Globus pallidus (tissue), 1 donor: ENCODE data around the gene FCN2.

Experiments used
- DNase-seq: peaks from one replicate; pipeline ENCODE4 v3.0.0-alpha.2; 2015; ENCODE audit warnings: low spot score

FCN2 gene

DNA sequence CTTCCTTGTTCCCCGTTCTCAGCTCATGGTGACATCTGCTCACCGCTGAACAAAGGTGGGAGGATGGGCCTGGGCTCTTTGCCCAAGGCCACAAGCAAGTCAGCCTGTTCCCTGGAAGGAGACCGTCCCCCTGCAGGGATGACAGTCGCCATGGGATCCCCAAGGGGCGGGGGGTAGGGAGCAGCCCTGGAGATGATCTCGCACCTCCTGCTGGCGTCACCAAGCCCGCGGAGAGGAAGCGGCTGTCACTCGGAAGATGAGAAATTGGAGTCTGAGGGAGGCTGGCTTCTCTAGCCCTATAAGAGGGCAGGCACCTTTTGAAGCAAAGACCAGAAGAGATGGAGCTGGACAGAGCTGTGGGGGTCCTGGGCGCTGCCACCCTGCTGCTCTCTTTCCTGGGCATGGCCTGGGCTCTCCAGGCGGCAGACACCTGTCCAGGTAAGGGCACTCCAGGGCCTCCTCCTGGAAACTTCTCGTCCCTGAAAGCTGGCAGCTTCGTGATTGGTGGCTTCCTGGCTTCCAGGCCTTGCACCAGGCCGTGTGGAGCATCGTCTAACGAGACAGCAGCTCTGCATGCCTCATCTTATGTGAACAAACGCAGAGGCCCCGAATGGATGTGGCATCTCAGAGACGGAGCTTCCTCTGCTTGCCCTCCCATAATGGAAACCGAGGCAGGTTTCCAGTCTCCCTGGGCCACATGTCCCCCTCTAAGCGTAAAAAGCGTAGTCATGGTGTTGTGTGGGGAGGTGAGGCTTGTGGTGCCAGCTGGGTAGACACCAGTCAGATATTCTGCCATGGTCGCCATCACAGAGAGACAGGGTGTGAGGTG is at the start of gene FCN2:
Gene FCN2, plus strand, starts transcription at position 327 of the 829 bp plus-strand sequence. Its CDS starts 12 bp downstream, at position 339.
- no peak for DNase-seq

DNA sequence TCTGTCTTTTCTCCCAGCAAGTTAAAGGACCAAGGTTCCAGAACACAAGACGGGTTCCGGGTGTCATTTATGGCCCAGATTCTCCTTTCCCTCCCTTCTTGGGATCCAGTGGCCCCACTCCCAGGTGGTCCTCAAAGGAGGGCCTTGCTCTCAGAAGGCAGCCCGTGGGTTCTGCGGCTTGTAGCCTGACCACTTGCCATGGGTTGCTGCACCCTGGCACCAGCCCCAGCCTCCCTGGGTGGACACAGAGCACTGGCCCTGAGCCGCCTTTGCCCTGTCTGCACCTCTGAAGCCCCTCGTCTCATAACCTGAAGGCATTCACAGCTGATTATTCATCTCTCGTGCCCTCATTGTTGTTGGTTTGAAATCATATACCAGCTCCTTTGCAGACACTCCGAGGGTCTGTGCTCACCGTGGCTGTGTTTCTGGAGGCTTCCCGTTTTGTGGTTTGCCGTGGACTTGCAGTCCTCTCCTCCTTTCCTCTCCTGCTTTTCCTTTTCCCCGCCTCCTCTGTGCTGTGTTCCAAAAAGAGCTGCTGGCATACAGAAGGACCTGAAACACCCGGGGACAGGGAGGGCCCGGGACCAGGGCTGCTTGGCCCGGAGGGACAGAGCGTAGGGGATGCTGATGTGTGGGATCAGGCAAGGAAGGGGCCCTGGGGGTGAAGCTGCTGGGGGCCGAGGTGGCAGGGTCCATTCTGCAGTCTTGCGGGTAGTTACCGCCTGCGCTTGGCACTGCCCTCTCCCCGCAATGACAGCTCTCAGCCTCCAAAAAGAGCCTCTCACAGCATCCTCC is 49.5 kb upstream of the FCN2 start:
- DNase-seq = no peak

DNA sequence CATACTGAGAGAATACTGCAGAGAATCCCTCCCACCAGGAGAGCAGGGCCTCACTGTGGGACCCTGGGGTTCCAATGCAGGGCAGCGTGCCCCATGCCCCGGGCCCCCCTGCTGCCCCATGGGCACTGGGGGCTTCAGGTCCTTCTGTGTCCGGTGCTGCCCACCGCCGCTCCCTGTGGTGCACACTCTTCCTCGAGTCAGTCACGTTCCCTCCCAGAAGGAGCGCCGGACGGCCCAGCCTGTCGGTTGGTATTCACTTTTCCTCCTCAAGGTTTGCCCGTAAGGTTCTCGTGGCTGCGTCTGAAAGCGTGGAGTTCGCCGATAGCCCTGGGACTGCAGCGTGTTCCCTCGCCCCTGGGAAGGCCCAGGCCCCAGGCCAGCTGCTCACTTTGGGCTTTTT is 48.1 kb upstream of the FCN2 start:
- no peak for DNase-seq

DNA sequence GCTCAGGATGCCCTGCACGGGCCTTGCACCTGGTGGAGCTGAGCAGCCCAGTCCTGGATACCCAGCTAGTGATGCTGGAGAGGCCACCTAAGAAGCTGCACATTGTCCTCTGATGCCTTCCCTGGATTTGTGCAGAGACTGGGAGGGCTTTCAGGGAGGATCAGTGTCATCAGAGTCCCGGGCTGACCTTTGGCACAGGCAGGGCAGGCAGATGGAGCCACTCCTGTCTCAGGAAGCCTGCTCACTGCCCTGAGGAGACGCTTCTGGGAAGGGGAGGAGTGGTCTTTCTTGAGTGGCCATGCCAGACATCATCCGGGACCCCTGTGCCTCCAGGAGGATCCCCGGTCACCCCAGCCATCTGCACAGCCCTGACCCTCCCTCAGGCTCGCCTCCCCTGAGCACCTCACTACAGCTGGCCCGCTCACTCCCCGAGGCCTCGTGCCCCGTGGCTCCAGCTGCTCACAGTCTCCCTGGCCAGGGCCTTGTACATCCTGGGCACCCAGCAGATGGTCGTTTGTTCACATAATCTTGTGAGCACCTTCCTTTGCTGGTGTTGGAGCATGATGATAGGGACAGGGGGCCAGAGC is 47.2 kb upstream of the FCN2 start:
- no peak for DNase-seq

DNA sequence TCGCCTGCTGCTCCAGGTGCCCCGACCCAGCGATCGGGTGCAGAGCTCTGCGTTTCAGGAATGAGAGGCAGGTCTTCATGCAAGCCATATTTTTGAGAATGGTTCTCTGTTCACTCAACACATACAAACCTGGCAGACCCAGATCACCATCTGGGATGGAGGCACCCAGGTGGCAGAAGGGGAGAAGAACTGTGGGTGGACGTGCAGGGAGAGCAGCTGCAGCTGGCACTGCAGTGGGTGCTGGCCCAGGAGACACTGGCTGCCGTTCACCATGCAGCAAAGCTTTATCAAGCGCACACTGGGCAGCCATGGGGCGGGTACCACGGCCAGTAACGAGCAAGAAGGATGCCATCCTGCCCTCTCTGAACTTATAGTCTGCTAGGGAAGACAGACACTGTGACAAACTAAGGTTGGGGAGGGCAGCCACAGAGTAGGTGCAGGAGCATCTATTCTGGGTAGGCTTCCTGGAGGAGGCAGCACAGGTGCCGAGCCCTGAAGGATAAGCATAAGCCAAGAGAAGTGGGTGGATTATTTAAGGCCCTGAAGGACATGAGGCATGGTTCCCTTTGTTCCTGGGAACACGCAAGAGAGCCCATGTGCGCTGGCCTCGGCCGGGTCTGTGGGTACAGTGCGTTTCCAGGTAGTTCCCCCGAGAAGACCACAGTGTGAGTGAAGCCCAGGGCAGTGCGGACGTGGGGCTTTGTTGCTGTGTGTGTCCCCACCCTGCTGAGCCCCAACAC is 46.2 kb upstream of the FCN2 start:
- DNase-seq = no peak

DNA sequence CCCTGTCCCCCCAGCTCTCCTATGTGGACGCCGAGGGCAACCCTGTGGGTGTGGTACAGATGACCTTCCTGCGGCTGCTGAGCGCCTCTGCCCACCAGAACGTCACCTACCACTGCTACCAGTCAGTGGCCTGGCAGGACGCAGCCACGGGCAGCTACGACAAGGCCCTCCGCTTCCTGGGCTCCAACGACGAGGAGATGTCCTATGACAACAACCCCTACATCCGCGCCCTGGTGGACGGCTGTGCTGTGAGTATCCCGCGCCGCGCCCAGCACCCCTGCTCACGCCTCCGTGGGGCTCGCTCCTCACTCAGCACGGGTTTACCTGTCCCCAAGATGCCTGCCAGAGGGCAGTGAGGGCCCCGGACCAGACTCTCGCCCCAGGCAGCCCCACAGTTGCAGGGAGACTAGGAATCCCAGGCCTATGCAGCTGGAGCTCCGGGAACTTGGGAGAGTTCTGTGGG is 45.6 kb upstream of the FCN2 start:
- DNase-seq = no peak

DNA sequence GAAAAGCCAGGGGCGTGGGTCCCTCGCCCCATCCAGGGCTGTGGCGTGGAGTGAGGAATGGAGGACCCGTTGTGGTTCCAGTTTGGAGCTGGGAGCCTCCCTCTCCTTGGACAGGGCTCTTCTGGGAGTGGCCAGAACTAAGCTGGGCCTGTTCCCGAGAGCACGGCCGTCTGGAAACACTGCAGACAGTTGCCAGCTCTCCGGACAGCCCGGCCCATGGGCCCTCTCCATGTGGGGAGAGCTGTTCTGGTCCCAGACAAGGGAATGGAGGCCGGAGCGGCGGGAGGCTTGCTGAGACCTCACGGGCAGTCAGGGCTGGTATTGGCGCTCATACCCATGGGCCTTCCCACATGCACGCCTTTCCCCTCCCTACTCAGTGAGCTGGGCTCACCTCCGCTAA is 45.2 kb upstream of the FCN2 start:
- DNase-seq = no peak

DNA sequence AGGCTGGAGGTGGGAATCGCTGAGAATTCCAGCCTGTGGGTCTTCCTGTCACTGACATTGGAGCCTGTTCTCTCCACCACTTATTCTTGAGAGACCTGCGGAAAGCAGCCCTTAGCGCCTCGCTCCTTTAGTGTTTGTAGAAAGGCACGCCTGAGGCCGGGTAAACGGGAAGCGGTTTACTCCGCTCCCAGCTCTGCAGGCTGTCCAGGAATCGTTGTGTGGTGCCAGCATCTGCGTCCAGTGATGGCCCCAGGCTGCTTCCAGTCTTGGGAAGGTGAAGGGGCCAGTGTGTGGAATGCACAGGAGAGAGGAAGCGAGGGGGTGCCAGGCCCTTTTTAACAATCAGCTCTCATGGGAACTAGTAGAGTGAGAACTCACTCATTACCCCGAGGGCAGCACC is 44.6 kb upstream of the FCN2 start:
- no peak for DNase-seq

DNA sequence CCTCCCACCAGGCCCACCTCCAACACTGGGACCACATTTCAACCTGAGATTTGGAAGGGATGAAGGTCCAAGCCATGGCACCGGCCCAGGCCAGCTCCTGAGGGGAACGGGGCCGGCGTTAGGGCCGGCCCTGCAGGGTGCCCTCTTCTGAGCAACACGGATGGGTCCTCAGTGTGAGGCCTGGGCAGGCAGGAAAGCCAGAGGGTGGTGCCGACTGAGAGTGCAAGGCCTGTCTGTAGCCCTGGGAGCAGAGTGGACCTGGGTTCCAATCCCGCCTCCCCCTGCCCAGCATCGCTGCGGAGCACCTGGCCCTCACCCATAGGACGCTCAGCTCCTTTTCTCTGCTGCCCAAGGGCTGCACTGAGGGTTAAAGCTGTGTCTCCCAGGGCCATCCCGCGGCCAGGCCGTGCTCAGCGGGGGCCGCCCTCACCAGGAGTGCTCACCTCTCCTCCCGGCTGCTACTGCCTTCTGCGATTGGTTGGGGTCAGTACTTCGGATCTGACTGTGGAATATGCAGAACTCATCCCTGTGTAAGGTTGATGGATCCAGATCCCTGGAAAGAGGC is 44.1 kb upstream of the FCN2 start:
- DNase-seq = no peak

DNA sequence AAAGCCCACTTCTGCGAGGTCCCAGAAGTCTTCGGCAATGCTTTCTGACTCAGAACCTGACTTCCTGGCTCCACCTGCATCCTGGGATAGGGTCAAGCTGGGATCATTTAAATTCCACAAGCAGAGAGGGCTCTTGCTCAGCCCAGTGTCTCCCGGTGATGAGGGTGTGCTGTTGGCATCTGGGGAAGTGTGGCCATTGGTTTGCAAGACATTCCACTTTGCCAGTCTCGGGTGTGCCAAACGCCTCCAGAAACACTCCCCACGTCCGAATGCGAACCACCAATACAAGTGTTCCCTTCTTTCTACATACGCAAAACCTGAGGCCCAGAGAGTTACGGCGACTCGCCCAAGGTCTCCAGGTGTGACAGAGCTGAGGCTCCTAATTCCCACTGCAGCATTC is 43.1 kb upstream of the FCN2 start:
- no peak for DNase-seq

DNA sequence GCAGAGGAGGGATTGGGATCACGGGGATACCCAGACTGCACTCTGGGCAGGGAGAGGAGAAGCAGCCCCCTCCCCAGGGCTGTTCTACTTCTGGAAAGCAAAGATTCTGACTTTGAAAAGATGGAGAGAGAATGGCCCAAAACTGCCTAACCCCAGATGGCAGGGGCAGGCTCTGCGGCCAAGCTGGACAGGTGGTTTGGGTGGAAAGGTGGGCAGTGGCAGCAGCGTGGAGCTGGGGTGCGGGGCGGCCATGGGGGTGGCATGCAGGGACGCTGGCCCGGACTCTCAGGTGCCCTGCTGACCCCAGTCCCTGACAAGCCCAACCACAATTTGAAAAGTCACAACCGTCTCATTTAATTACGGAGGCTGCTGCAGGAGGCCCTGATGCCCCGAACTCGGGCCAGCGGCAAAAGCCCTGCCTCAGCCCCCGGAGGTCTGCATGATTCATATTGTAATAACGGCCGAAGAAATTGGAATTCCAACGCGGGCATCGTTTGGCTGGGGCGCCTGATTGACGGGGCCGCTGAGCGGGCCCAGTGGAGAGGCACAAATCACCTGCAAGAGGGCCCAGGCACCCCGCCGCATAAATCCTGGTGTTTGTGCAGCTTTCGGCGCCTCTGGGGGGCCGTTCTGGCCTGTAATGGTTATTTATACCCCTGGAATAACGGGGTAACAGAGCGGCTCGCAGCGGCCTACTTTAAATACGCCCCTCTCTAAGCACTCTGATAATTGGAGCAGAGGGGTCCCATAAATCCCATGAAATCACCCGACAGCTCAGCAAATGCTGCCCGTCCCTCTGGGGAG is 41.8 kb upstream of the FCN2 start:
- DNase-seq = no peak

DNA sequence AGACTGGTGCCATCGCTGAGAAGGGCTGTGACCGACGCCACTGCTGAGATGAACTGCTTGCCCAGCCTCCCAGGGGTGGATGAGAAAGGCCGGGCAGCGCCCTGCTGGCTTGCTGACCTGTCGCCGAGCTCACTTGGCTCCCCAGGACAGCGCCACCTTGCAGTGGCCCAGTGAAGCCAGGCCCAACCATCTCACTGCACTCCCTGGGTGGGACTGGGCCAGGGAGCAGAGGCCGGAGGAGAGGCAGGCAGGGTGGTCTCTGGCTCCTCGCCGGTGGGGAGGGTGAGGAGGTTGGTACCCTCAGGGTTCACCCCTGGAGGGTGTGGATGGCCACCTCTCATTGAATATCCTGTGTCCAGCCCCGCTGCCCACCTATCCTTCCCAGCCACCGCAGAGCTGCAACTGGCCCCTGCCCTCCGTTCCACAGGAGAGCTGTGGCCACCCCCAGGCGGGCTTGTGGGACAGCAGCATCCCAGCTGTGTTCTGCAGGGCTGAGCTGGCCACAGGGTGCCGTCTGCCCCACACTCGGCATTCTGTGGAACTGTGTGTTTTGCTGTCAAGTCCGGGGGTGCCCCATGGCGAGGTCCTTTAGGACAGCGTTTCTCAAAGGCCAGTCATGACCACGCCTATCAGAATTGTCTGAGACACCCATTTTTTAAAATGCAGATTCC is 41.0 kb upstream of the FCN2 start:
- no peak for DNase-seq

DNA sequence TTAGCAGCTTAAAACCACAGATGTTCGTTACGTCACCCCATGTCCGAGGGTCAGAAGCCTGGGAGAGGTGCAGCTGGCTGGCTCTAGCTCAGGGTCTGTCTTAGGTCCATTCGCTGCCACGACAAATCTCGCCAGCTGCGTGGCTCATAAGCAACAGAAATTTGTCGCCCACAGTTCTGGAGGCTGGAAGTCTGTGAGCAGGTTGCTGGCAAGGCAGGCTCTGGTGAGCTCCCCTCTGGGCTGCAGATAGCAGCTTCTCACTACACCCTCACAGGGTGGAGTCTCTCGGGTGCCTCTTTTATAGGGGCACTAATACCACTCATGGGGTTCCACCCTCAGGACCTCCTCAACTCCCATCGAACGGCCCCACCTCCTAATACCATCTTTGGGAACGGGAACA is 40.1 kb upstream of the FCN2 start:
- DNase-seq = no peak

DNA sequence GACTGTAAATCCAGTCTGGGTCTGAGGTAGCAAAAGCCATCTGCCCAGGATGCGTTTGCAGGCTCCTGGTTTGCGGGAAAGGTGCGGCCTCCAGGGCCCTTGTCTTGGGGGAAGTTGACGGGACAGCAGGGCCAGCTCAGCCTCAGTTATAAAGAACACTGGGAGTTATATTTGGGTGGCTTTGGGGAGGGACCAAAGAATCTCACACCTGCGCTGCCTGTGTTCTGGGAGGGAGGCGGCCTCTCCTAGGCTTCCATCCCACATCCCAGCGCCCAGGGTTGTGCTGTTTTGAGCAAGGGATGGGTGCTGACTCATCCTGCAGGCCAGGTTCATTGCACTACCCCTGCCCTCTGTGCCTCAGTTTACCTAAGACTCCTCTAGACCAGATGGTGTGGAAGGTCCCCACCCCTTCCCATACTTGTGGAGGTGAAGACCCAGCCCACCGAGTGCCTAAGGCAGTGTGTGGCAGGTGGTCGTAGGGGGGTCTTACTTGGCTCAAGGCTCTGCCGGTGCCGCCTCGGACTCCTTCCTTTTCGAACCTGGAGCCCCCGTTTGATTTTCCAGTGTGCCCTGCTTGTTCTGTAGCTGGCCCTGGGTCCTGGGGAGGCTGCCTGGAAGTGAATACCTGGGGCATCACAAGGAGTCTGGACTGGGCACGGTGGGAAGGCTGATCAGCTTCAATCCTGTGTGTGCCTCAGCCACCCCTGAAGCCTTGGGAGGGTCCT is 39.3 kb upstream of the FCN2 start:
- DNase-seq = no peak

DNA sequence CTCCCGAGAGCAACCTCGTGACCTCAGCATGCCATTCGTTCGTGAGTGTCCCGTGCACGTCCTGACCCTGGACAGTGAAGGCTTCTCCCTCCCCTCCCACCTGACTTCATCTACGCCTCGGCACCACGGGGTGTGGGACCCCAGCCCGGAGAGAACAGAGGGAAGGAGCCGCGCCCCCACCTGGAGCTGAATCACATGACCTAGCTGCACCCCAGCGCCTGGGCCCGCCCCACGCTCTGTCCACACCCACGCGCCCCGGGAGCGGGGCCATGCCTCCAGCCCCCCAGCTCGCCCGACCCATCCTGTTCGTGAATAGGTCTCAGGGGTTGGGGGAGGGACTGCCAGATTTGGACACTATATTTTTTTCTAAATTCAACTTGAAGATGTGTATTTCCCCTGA is 38.3 kb upstream of the FCN2 start:
- DNase-seq = no peak

DNA sequence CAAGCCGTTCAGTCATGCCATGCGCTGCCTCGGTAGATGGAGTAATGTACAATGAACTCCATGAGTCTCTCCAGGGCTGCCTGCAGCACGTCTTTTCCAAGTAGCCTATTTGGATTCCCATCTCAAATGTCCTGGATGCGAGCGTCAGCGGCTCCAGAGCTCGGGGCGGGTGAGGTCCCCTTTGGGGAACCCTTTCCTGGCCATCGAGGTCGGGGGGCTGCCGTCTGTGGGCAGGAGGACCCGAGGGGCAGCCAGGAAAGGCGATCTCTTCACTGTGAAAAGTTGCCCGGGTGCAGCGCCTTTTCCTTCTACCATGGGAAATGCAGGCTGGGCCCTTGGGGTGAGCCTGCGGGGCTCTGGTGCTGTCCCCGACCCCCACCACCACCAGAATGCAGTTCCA is 36.9 kb upstream of the FCN2 start:
- no peak for DNase-seq

DNA sequence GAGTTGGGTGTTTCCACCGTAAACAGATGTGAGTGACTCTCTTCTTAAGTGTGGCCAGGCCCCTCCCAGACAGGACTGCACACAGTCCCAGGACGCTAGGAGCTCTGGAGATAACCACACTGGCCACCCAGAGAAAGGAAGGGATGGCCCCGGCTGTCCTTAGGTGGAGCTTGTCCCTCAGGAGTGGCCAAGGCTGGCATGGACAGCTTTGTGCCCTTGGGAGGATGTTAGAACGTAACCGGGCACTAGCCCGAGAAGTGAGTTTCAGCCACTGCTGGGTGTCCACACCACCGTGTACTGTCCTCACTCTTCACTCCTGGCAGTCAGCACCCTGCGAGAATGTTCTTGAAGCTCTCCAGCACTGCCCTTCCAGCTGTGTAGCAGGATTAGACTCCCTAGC is 35.8 kb upstream of the FCN2 start:
- DNase-seq = no peak

DNA sequence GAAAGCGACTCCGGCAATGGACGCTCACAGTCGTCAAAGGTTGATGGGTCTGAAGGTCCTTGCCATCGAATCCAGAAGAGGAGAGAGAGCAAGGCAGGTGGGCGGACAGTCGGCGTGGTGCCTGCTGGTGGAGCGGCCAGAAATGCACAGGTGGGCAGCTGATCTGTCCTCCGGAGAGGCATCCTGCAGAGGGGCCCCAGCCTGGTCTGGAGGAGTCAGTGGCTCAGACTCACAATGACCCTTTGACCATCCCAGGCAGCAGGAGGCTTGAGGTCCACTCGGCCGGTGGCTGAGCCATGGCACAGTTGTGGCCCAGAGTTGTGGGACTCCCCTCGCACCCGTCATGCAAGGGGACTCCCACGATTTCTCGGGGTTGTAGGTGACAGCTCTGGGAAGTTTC is 34.4 kb upstream of the FCN2 start:
- DNase-seq = no peak

DNA sequence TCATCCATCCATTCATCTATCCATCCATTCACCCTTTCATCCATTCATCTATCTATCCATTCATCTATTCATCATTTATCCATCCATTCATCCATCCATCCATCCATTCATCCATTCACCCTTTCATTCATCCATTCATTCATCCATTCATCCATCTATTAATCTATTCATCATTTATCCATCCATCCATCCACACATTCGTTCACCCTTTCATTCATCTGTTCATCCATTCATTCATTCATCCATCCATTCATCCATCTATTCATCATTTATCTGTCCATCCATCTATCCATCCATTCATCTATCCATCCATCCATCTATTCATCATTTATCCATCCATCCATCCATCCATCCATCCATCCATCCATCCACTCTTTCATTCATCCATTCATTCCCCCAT is 33.9 kb upstream of the FCN2 start:
- no peak for DNase-seq

DNA sequence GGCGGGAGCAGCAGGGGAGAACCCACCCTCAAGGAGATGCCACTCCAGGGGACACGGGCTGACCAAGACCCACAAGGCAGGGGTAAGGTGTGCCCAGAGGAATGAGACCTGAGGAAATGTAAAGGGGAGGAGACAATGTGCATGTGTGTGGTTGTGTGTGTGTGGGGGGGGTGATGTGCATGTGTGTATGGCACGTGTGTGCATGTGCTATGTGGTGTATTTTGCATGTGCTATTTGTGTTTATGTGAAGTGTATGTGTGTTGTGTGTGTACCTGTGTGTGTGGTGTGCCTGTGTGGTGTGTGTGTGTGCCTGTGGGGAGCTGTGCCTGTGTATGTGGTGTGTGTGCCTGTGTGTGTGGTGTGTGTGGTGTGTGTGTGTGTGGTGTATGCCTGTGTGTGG is 33.5 kb upstream of the FCN2 start:
- no peak for DNase-seq
